SK-N-MC (cell line): Measurements from ENCODE around the gene VWCE.

ENCODE experiments used
- EZH2 ChIP-seq: fragments of 200-600 bp; sonication (generic); IDR thresholded peaks from one replicate; pipeline ENCODE4 v1.6.1; 2017; ENCODE audit warnings: antibody characterized with exemption
- FOXP2 ChIP-seq: optimal IDR thresholded peaks from 2 replicates; pipeline ENCODE3; 2011; ENCODE audit warnings: mild to moderate bottlenecking, moderate library complexity; ENCODE audit not compliant: insufficient read depth; ENCODE audit errors: extremely low read length, control extremely low read depth
- POLR2AphosphoS5 ChIP-seq: IDR thresholded peaks from 2 replicates; pipeline ENCODE4 v1.6.1; 2012; ENCODE audit warnings: mild to moderate bottlenecking, low read depth, low read length, borderline replicate concordance

DNA sequence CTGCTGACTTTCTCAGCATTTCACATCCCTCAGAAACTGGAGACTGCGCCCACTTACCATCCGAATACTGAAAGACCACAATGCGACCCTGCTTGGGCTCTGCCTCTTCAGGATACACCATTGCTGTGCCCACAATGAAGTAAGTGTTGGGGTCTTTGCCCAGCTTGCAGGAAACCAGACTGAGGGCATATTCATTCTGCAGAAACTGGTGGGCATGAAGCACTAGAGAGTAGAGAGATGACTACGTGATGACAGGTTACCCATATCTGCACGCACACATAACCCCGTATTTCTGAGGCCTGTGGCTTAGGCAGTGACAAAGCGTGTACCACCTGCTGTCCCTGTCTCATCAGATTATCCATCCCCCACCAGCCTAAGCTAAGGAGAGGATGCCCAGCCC, 14.6 kb upstream of the VWCE start:
- TF ChIP-seq POLR2AphosphoS5, result no peak
- no peak for TF ChIP-seq EZH2
- no peak for TF ChIP-seq FOXP2
